RWPE2 (cell line): Measurements from ENCODE around the gene TENM4.

Experiments
- ATAC-seq: fragments of 200-7000 bp; cut with Tn5 transposase; 3 replicates; pipeline ENCODE4 v1.9.1; 2021; ENCODE audit warnings: low read depth
- DNase-seq: peaks from one replicate; pipeline ENCODE4 v3.0.0-alpha.2; 2020; ENCODE audit warnings: low spot score
- H3K27ac ChIP-seq: fragments of 450-650 bp; 2 replicates; pipeline ENCODE4 v1.5.1; 2017; ENCODE audit warnings: mild to moderate bottlenecking; ENCODE audit not compliant: poor library complexity, severe bottlenecking
- H3K27me3 ChIP-seq: fragments of 250-450 bp; sonication (Bioruptor Pico); 2 replicates; pipeline ENCODE4 v1.5.1; 2021; ENCODE audit warnings: mild to moderate bottlenecking, moderate library complexity; ENCODE audit not compliant: insufficient read depth, poor library complexity, severe bottlenecking
- H3K36me3 ChIP-seq: fragments of 250-450 bp; sonication (Bioruptor Pico); 2 replicates; pipeline ENCODE4 v1.5.1; 2020; ENCODE audit warnings: low read depth, mild to moderate bottlenecking, moderate library complexity
- H3K4me1 ChIP-seq: fragments of 250-450 bp; sonication (Bioruptor Pico); 2 replicates; pipeline ENCODE4 v1.5.1; 2021; ENCODE audit warnings: mild to moderate bottlenecking, moderate library complexity; ENCODE audit not compliant: insufficient read depth, poor library complexity, severe bottlenecking
- H3K4me3 ChIP-seq: fragments of 250-450 bp; sonication (Bioruptor Pico); 2 replicates; pipeline ENCODE4 v1.5.1; 2021; ENCODE audit warnings: mild to moderate bottlenecking, moderate library complexity; ENCODE audit not compliant: severe bottlenecking
- H3K9me3 ChIP-seq: fragments of 250-450 bp; sonication (Bioruptor Pico); 2 replicates; pipeline ENCODE4 v1.5.1; 2021; ENCODE audit warnings: mild to moderate bottlenecking, moderate library complexity; ENCODE audit not compliant: severe bottlenecking
- TF ChIP-seq, protein P1 (sequence below): fragments of 450-650 bp; IDR thresholded peaks from one replicate; pipeline ENCODE4 v1.5.1; 2017; ENCODE audit warnings: mild to moderate bottlenecking, moderate library complexity; ENCODE audit not compliant: poor library complexity, severe bottlenecking

Gene TENM4

DNA sequence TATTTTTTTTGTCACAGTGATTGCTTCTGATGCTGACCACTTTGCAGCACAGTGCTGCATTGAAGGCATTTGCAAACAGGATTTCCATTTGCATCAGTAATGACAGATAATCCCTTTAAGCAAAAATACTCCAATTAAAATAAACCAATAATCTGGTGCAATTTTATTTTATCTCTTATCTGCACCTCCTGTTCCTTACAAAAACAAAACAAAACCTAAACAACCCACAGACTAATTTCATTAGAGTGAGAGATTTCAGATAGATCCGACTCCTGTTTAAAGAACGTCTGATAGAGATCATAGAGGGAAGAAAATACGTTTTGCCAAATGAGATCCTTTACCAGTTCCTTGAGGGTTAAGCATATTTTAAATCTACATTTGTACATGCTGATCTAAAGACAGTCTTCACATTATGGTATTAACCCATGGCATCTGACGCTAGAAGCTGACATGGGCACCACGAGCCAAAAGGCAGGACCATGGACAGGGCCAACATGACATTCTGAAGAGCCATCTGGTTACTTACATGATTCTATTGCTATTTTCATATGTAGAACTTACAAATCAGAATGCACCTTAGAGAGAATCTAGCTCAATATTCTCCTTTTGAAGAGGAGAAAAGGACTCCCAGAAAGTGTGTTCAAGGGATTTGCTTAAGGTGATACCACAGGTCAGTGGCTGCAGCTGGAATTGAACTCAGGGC is 580.0 kb downstream of the TENM4 start:
- H3K27me3 ChIP-seq = no peaks in the 10 kb centered on the region
- H3K9me3 ChIP-seq = no peaks in the 10 kb centered on the region
- no peaks in the 10 kb centered on the region for H3K4me1 ChIP-seq
- H3K27ac ChIP-seq = no peak overlapping the region
- H3K36me3 ChIP-seq = no peaks in the 10 kb centered on the region
- H3K4me3 ChIP-seq = no peak overlapping the region
- TF ChIP-seq, protein P1, sequence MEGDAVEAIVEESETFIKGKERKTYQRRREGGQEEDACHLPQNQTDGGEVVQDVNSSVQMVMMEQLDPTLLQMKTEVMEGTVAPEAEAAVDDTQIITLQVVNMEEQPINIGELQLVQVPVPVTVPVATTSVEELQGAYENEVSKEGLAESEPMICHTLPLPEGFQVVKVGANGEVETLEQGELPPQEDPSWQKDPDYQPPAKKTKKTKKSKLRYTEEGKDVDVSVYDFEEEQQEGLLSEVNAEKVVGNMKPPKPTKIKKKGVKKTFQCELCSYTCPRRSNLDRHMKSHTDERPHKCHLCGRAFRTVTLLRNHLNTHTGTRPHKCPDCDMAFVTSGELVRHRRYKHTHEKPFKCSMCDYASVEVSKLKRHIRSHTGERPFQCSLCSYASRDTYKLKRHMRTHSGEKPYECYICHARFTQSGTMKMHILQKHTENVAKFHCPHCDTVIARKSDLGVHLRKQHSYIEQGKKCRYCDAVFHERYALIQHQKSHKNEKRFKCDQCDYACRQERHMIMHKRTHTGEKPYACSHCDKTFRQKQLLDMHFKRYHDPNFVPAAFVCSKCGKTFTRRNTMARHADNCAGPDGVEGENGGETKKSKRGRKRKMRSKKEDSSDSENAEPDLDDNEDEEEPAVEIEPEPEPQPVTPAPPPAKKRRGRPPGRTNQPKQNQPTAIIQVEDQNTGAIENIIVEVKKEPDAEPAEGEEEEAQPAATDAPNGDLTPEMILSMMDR = no peak
- DNase-seq (no peak), ATAC-seq (no peak)

DNA sequence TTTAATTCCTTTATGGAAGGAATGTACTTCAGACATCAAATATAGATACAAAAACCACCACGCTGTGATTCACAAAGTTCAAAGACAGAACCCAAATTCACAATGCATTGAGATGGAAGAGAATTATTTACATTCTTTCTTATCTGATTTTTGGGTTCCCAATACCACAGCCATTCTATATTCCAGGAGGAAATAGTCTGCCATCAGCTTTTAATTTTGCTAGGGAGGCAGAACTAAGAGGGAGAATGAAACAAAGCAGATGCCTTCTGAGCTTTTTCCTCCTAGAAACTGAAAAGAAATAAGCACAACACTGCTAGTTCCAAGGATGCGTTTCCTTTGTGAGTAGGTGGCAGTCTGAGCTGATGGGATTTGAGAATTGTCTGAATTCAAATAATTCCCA is 583.1 kb downstream of the TENM4 start:
- no peak for DNase-seq
- no peak overlapping the region for H3K27ac ChIP-seq
- H3K27me3 ChIP-seq = no peaks in the 10 kb centered on the region
- no peak overlapping the region for H3K4me3 ChIP-seq
- no peaks in the 10 kb centered on the region for H3K9me3 ChIP-seq
- TF ChIP-seq, protein P1 = no peak
- H3K4me1 ChIP-seq = no peaks in the 10 kb centered on the region
- H3K36me3 ChIP-seq = no peaks in the 10 kb centered on the region
- no peak for ATAC-seq

DNA sequence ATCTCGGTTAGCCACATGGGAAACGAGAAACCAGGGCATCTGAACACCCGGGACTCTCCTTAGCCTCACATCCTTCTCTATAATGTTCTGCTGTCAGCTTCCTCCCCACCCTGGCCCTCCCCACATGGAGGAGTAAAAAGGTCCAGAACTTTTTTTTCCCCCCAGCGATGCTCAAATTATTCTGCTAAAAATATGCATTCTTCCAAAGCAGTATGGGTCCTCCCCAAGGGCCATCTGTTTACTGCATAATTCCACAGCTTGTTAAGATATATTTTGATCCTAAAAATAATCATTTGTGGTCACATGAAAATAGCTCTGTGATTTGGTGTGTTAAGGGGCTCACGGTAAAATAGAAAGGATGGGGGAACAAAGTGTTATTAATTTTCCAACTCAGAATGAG is 584.6 kb downstream of the TENM4 start:
- ATAC-seq = no peak
- H3K4me3 ChIP-seq = no peak overlapping the region
- no peak overlapping the region for H3K27ac ChIP-seq
- H3K9me3 ChIP-seq = no peaks in the 10 kb centered on the region
- TF ChIP-seq, protein P1 = no peak
- no peaks in the 10 kb centered on the region for H3K4me1 ChIP-seq
- no peaks in the 10 kb centered on the region for H3K27me3 ChIP-seq
- no peak for DNase-seq
- H3K36me3 ChIP-seq = no peaks in the 10 kb centered on the region

DNA sequence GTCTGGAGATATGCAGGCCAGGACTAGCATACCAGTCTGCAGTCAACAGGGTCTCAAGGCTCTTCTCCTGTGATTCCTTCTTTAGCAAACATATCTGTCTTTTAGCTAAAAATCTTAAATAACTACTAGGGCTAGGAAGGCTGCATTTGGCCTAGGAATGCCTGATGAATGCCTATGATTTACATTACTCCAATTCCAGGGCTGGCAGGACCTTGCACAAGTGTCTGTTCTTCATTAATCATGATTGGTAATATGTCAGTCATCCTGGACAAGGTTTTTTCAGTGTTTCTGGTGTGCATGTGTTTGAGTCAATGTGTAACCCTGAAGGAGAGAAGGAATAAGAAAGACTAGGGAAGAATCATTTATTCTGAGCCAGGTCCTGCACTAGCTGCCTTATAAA is 585.7 kb downstream of the TENM4 start:
- DNase-seq (no peak), ATAC-seq (no peak)
- Histone ChIP-seq H3K27me3 (no peaks in the 10 kb centered on the region), H3K36me3 (no peaks in the 10 kb centered on the region), H3K9me3 (no peaks in the 10 kb centered on the region), H3K4me1 (no peaks in the 10 kb centered on the region), H3K4me3 (no peak overlapping the region), H3K27ac (no peak overlapping the region)
- TF ChIP-seq, protein P1 = no peak

DNA sequence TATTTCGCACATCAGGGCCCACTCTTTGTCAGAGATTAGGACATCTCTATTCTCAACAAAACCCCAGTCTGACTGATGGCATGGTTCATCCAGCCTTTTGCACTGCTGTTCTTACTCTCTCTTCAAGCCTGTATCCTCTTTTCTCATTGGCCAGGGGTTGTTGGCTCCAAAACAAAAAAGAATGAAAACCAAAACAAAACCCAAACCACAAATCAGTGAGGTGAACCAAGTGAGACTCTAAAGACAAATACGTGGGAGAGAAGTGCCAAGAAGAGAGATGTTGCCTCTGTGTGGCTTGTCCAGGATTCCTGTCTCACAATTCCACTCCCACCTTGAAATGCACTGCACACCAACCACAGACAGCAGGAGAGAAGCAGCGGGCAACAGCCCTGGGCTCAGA is 587.3 kb downstream of the TENM4 start:
- no peak overlapping the region for H3K27ac ChIP-seq
- no peak overlapping the region for H3K4me3 ChIP-seq
- ATAC-seq (no peak), DNase-seq (no peak)
- TF ChIP-seq, protein P1 = no peak
- no peaks in the 10 kb centered on the region for H3K36me3 ChIP-seq
- H3K9me3 ChIP-seq = no peaks in the 10 kb centered on the region
- H3K4me1 ChIP-seq = no peaks in the 10 kb centered on the region
- H3K27me3 ChIP-seq = no peaks in the 10 kb centered on the region
